Measurements from ENCODE around the gene WHRN. TPM values are rescaled to one million over a fixed set of nuclear protein-coding genes. Genes with fewer than 3 reads are reported as not detected.

Gene WHRN
- total and polyA plus RNA-seq, 2 of the 13 experiments (the other 11 are each of a cell fraction or from before 2014, with no cell fraction given) = 2.3 to 5.3 TPM

DNA sequence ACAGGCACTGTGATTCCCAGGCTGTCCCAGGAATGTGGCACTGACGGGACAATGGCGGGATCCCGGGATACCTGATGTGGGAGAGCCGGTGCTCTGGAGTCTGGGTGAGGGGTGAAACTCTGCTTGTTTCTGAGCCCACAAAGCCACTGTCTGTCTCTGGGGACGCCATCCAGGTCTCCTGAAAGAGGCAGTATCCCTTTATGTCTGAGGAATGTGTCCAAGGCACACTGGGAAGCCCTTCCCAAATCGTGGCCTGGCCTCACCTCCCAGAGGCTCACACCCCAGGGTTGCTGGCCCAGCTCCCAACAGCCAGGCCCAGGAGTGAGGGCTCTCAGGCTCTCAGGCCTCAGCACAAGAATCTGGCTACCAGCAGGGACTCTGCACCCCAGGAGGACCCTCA lies 148.5 kb downstream of the WHRN start:
- TF ChIP-seq ZNF160 (CRISPR knock-in tag; IDR thresholded peaks at IDR 0.05) (no peak), ZNF605 (CRISPR knock-in tag; IDR thresholded peaks at IDR 0.05) (no peak), PHB2 (IDR thresholded peaks at IDR 0.05; ENCODE audit: partially characterized antibody) (no peak), RBM39 (IDR thresholded peaks at IDR 0.05; ENCODE audit: low read depth, low read length, poor library complexity, severe bottlenecking) (no peak), HMGA1 (CRISPR knock-in tag; conservative IDR thresholded peaks at IDR 0.05) (no peak), TBX2 (CRISPR knock-in tag; IDR thresholded peaks at IDR 0.05; ENCODE audit: borderline replicate concordance) (no peak), HOXA7 (CRISPR knock-in tag; IDR thresholded peaks at IDR 0.05) (no peak), ZFP36 (IDR thresholded peaks at IDR 0.05; ENCODE audit: borderline replicate concordance, low read depth, low read length, partially characterized antibody) (no peak), ZMYM3 (CRISPR knock-in tag; IDR thresholded peaks at IDR 0.05) (no peak)
- TF ChIP-seq, protein P1, sequence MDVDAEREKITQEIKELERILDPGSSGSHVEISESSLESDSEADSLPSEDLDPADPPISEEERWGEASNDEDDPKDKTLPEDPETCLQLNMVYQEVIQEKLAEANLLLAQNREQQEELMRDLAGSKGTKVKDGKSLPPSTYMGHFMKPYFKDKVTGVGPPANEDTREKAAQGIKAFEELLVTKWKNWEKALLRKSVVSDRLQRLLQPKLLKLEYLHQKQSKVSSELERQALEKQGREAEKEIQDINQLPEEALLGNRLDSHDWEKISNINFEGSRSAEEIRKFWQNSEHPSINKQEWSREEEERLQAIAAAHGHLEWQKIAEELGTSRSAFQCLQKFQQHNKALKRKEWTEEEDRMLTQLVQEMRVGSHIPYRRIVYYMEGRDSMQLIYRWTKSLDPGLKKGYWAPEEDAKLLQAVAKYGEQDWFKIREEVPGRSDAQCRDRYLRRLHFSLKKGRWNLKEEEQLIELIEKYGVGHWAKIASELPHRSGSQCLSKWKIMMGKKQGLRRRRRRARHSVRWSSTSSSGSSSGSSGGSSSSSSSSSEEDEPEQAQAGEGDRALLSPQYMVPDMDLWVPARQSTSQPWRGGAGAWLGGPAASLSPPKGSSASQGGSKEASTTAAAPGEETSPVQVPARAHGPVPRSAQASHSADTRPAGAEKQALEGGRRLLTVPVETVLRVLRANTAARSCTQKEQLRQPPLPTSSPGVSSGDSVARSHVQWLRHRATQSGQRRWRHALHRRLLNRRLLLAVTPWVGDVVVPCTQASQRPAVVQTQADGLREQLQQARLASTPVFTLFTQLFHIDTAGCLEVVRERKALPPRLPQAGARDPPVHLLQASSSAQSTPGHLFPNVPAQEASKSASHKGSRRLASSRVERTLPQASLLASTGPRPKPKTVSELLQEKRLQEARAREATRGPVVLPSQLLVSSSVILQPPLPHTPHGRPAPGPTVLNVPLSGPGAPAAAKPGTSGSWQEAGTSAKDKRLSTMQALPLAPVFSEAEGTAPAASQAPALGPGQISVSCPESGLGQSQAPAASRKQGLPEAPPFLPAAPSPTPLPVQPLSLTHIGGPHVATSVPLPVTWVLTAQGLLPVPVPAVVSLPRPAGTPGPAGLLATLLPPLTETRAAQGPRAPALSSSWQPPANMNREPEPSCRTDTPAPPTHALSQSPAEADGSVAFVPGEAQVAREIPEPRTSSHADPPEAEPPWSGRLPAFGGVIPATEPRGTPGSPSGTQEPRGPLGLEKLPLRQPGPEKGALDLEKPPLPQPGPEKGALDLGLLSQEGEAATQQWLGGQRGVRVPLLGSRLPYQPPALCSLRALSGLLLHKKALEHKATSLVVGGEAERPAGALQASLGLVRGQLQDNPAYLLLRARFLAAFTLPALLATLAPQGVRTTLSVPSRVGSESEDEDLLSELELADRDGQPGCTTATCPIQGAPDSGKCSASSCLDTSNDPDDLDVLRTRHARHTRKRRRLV (CRISPR knock-in tag; IDR thresholded peaks at IDR 0.05) = no peak
- in situ Hi-C loops (cut with HindIII; ENCODE audit: extremely low pct_ligation_motif_present, low pct_unique_long_range_greater_than_20kb) (no loop called here), intact Hi-C loops (cut with micrococcal nuclease; ENCODE audit: unreplicated experiment) (no loop called here)
- Histone ChIP-seq H3K4me3 (replicated peaks in 1 of 3; ENCODE audit: insufficient read depth in 1 of 3, low read depth in 2 of 3, low read length in 3 of 3) (no peak overlapping the region), H3K27ac (ENCODE audit: extremely low read length, insufficient read depth, low read length) (no peak overlapping the region), H3K79me2 (ENCODE audit: insufficient read depth, low read length) (no peaks in the 10 kb centered on the region), H4K20me1 (ENCODE audit: insufficient read depth, low read length) (no peaks in the 10 kb centered on the region), H3K36me3 (replicated peaks in 1 of 2; ENCODE audit: control insufficient read depth in 1 of 2, insufficient read depth in 2 of 2, low read length in 2 of 2) (peaks cover 0 to 40% of the 10 kb centered on the region in 2 experiments; a peak in 3 of 5 replicates), H3K9me3 (ENCODE audit: low read length) (no peaks in the 10 kb centered on the region), H2AFZ (ENCODE audit: low read length) (no peak overlapping the region), H3K4me1 (ENCODE audit: insufficient read depth, low read length) (no peaks in the 10 kb centered on the region), H3K9ac (ENCODE audit: insufficient read depth, low read depth, low read length) (no peak overlapping the region), H3K4me2 (ENCODE audit: low read depth, low read length) (no peak overlapping the region), H3K27me3 (ENCODE audit: control insufficient read depth in 1 of 2, insufficient read depth in 2 of 2, low read length in 2 of 2) (no peaks in the 10 kb centered on the region)
- ChIA-PET CTCF (ENCODE audit: low intra/inter-chr PET ratio, low total read pairs) (no interaction called here), POLR2A (no interaction called here)
- WGBS (ENCODE audit: low lambda C conversion rate) = 100% methylated on average over 4 of the region's 6 CpGs
- no TSS peak for BruUV-seq (replicated peaks)
- FAIRE-seq (no peak), DNase-seq (ENCODE audit: low spot score) (no peak), ATAC-seq (no peak)

Data from HepG2 (cell line).